Stomach (tissue), 4 donors: ENCODE results near the gene RFT1.

ENCODE experiments used
- CTCF ChIP-seq, 7 experiments: fragments of 450-650 bp in 4 of 7; fragments of 200-600 bp in 3 of 7; sonication (generic) in 3 of 7; IDR thresholded peaks; one replicate each; pipeline ENCODE4 v1.5.1; 2016 to 2019; ENCODE audit warnings: antibody characterized with exemption in 7 of 7, control low read depth in 2 of 7, mild to moderate bottlenecking in 1 of 7
- EP300 ChIP-seq: sonication (generic); formaldehyde crosslinking; IDR thresholded peaks from one replicate; pipeline ENCODE4 v1.6.1; 2017; ENCODE audit warnings: antibody characterized with exemption
- POLR2AphosphoS5 ChIP-seq, 3 donors: sonication (generic); formaldehyde crosslinking; IDR thresholded peaks; one replicate each; pipeline ENCODE4 v1.6.1; 2016; ENCODE audit warnings: antibody characterized with exemption in 3 of 3

- TF ChIP-seq POLR2AphosphoS5 (IDR thresholded peaks at IDR 0.05) (no peak), CTCF (IDR thresholded peaks at IDR 0.05) (no peak), EP300 (no peak)
Measured at GRCh38 chr3:53145713-53146080, 15.5 kb upstream of the RFT1 start.
